Germinal center (tissue), 1 donor: ENCODE measurements around the gene TMEM63B.
A peak's percentile ranks its signal among the peaks of the same experiment; 100 is the strongest.

Experiments
- DNase-seq: peaks from one replicate; pipeline ENCODE4 v3.0.0; 2012; ENCODE audit warnings: mixed read lengths, low spot score

TMEM63B gene

GRCh38 chr6:44145839-44146238 lies 18.5 kb downstream of the TMEM63B start:
- DNase-seq = no peak

- no peak for DNase-seq
These were observed 19.3 kb downstream of the TMEM63B start for GRCh38 chr6:44146685-44147084.

- no peak for DNase-seq
These were observed 19.9 kb downstream of the TMEM63B start for GRCh38 chr6:44147256-44147655.

- DNase-seq = no peak
These were observed 21.0 kb downstream of the TMEM63B start for GRCh38 chr6:44148306-44148705.

GRCh38 chr6:44149369-44150012 lies 22.1 kb downstream of the TMEM63B start:
- no peak for DNase-seq

GRCh38 chr6:44150317-44150917 lies 23.1 kb downstream of the TMEM63B start:
- no peak for DNase-seq

GRCh38 chr6:44151348-44152108 lies 24.2 kb downstream of the TMEM63B start:
- DNase-seq = peak; percentile 85

GRCh38 chr6:44152109-44152461 lies 24.7 kb downstream of the TMEM63B start:
- no peak for DNase-seq

- DNase-seq = no peak
These were observed 25.2 kb downstream of the TMEM63B start for GRCh38 chr6:44152533-44152932.

GRCh38 chr6:44154067-44154466 lies 26.7 kb downstream of the TMEM63B start:
- no peak for DNase-seq

- DNase-seq = no peak
These were observed 29.3 kb downstream of the TMEM63B start for GRCh38 chr6:44156494-44157151.

GRCh38 chr6:44157152-44157521 lies 29.8 kb downstream of the TMEM63B start:
- no peak for DNase-seq

- DNase-seq = no peak
These were observed 31.4 kb downstream of the TMEM63B start, which contains the start of gene CAPN11 for GRCh38 chr6:44158770-44159228. Gene CAPN11, plus strand, starts transcription at chr6:44158820. Its CDS starts 29 bp downstream, at chr6:44158849.

- no peak for DNase-seq
These were observed 34.6 kb downstream of the TMEM63B start for GRCh38 chr6:44161997-44162338.

- no peak for DNase-seq
These were observed 35.7 kb downstream of the TMEM63B start for GRCh38 chr6:44162876-44163625.

- DNase-seq = no peak
These were observed 38.8 kb downstream of the TMEM63B start for GRCh38 chr6:44166116-44166515.

GRCh38 chr6:44166591-44167184 lies 39.3 kb downstream of the TMEM63B start:
- DNase-seq = no peak

GRCh38 chr6:44167567-44167966 lies 40.2 kb downstream of the TMEM63B start:
- no peak for DNase-seq

- DNase-seq = no peak
These were observed 41.8 kb downstream of the TMEM63B start for GRCh38 chr6:44169154-44169553.

GRCh38 chr6:44169886-44170570 lies 42.7 kb downstream of the TMEM63B start:
- no peak for DNase-seq
